Smooth muscle cell of trachea (primary cell): ENCODE data around the gene SHH. TPM values are rescaled to one million over a fixed set of nuclear protein-coding genes. Genes with fewer than 3 reads are reported as not detected.

Experiments
- total RNA-seq: library from RNA; depleted of rRNA; stranded (reverse); fragments of >200 nt; gene quantifications from 2 replicates; pipeline ENCODE4 v1.2.1, GENCODE V29; 2014

SHH gene
- under 0.01 TPM in 1 of 2 replicates, not detected in the other for total RNA-seq

GRCh38 chr7:155811895-155812761 lies at the start of gene SHH:
Gene SHH, minus strand, starts transcription at chr7:155812463. Its CDS starts 341 bp downstream, at chr7:155812122.

Other genes starting within 250 kb of the SHH start
- 25.0 and 33.5 TPM in 2 replicates for gene RBM33, start 167.8 kb downstream of the SHH start, total RNA-seq